GM21528 (cell line): ENCODE results near the gene CLDN9.
A peak's percentile ranks its signal among the peaks of the same experiment; 100 is the strongest.
"Not testable (repeated sequence)": the region's sequence is repeated elsewhere in the genome, so short reads cannot be mapped to it uniquely, and the experiment has no call there.

Source experiments
- ATAC-seq: cut with Tn5 transposase; IDR thresholded peaks from one replicate; pipeline ENCODE4 v1.9.1; 2021; ENCODE audit warnings: mild to moderate bottlenecking, moderate library complexity; ENCODE audit not compliant: unreplicated experiment, low FRiP score

The CLDN9 gene

GRCh38 chr16:3051494-3051893, 38.8 kb downstream of the CLDN9 start:
- ATAC-seq: no peak

GRCh38 chr16:3052571-3053329, 40.0 kb downstream of the CLDN9 start:
- ATAC-seq: not testable (repeated sequence)

GRCh38 chr16:3053330-3053710, 40.6 kb downstream of the CLDN9 start:
- ATAC-seq: not testable (repeated sequence)

GRCh38 chr16:3054965-3055733, 42.4 kb downstream of the CLDN9 start:
- ATAC-seq: no peak

GRCh38 chr16:3055734-3056115, 43.0 kb downstream of the CLDN9 start:
- ATAC-seq: not testable (repeated sequence)

DNA sequence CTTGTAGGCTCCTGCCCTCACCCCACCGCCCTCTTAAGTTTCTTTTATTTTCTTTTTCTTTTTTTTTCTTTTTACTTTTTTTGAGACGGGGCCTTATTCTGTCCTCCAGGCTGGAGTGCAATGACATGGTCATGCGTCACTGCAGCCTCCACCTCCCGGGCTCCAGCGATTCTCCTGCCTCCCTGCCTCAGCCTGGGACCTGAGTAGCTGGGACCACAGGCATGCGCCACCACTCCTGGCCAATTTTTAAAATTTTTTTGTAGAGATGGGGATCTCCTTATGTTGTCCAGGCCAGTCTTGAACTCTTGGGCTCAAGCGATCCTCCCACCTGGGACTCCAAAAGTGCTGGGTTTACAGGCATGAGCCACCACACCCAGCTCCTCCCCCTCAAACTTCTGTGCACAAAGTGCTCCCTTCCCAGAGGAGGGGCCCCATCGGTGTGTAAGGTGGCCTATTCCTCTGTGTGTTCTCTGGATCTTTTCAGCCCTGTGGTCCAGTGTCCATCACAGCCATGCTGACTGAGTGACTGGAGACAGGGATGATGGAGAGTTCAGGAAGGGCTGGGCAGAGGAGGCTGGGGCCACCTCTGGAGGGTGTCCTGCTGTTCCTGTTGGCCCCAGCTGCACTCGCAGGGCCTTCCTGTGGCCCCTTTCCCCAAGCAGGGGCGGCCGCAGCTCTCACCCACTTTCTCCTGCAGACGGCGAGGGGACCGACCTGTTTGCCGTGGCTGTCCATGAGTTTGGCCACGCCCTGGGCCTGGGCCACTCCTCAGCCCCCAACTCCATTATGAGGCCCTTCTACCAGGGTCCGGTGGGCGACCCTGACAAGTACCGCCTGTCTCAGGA, 43.8 kb downstream of the CLDN9 start:
- no peak for ATAC-seq

GRCh38 chr16:3057181-3058138, 44.7 kb downstream of the CLDN9 start:
- no peak for ATAC-seq

- no peak for ATAC-seq
Measured at GRCh38 chr16:3058139-3059030, 45.7 kb downstream of the CLDN9 start.

- peak; percentile 77 for ATAC-seq
Measured at GRCh38 chr16:3059041-3059722, 46.5 kb downstream of the CLDN9 start.

GRCh38 chr16:3059723-3060242, 47.1 kb downstream of the CLDN9 start:
- no peak for ATAC-seq

- ATAC-seq: no peak
Measured at GRCh38 chr16:3060339-3061127, 47.8 kb downstream of the CLDN9 start.

DNA sequence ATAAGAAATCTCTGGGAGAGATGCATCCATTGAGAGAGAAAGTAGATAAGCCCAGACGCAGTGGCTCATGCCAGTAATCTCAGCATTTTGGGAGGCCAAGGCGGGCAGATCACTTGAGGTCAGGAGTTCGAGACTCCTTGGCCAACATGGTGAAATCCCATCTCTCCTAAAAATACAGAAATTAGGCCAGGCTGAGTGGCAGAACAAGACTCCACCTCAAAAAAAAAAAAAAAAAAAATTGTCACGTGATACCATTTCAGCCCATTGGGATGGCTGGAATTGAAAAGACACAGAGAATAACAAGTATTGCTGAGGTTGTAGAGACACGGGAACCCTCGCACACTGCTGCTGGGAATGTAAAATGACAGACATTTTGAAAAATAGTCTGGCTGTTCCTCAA, 49.8 kb downstream of the CLDN9 start:
- no peak for ATAC-seq

GRCh38 chr16:3063625-3064386, 51.1 kb downstream of the CLDN9 start:
- no peak for ATAC-seq
